GM19239 (cell line): ENCODE measurements around the gene ANKMY1.
"Not testable (repeated sequence)": the region's sequence is repeated elsewhere in the genome, so short reads cannot be mapped to it uniquely, and the experiment has no call there.

ENCODE experiments used
- DNase-seq: peaks from one replicate; pipeline ENCODE4 v3.0.0; 2011; ENCODE audit warnings: low spot score; ENCODE audit not compliant: insufficient read length
- FAIRE-seq: peaks from 2 replicates; lab custom pipeline; 2011; peaks lifted over from hg19 to GRCh38; lab: Jason Lieb, UNC

ANKMY1 gene

DNA sequence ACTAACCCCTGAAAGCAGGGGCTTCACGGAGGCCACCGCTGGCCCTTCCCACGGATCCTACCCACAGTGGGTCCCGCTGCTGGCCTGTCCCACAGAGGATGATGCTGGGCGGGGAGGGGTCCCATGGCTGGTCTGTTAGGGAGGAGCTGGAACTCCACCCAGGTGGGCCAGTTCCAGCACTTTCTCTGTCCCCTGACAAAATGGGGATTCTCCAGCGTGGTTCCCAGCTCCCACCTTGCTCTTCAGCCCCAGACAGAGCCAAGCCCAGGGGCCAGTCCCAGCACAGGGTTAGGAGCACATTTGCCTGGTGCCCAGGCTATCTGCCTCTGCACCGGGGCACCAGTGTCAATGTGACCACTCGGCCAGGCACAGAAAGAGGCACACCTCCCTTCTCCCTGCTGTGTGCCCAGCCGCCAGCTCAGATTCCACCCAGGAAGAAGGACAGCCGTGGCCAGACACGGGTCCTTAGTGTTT is 50.0 kb downstream of the ANKMY1 start:
- FAIRE-seq = no peak
- DNase-seq = no peak

GRCh38 chr2:240507060-240507777 is 50.6 kb downstream of the ANKMY1 start:
- DNase-seq (no peak), FAIRE-seq (no peak)

GRCh38 chr2:240506406-240507059 is 51.3 kb downstream of the ANKMY1 start:
- no peak for FAIRE-seq
- DNase-seq = no peak

GRCh38 chr2:240505910-240506309 is 51.9 kb downstream of the ANKMY1 start:
- no peak for DNase-seq
- no peak for FAIRE-seq

DNA sequence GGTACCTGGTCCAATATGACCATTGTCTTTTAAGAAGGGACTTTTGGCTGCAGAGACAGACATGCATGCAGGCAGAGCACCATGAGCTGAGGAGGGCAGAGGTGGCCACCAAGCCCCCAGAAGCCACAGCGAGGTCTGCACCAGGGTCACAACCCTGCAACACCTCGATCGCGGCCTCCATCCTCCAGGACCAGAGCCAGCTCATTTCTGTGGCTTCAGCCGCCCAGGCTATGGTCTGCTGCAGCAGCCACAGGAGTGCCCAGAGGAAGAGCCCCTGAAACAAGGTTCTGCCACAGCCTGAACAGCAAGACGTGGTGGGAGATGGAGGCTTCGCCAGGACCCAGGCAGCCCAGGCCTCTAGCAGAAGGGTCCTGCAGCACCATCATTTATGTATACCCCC is 53.9 kb downstream of the ANKMY1 start:
- no peak for FAIRE-seq
- DNase-seq = no peak

DNA sequence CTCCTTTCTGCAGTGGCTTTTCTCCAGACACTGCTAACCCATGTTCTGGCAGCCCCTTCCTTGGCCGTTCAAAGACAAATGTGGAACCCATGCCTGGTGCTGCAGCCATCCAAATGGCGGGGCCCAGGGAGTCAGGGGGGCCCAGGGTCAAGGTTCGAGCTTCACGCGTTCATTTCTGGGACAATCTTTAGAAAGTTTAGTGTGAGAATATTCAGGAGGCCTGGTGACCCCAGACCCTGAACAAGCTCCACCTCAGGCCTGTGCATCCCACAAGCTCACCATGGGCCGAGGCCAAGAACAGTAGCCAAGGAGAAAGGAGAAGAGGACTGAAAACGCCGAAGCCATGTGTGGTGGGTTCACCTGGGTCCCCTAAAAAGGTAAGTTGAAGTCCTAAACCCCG is 54.4 kb downstream of the ANKMY1 start:
- no peak for DNase-seq
- no peak for FAIRE-seq

DNA sequence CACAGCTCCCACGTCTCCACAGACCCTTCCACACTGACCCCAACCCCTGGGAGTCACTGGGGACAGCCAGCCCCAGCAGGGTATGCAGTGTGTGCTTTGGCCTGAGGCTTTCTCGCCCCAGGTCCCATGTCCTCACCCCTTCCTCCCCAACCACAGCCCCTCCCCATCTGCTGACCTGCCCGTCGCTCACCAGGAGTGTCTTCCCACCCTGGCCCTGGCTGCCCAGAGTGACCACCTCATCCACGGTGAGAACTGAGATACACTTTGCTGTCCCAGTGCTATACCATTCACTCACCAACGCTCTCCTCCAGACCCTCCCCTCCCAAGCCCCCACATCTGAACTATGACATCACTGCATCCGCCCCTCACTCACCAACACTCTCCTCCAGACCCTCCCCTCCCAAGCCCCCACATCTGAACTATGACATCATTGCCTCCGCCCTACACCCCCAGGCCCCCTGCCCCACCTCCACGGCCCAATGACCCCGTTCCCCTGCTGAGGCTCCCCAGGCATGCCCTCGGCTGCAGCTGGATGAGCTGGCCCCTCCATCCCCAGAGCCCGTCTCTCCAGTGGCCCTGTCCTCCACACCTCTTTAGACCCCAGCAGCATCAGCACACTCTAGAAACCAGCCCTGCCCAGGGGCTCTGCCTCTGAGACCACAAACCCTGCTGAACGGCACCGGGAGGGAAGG is 55.2 kb downstream of the ANKMY1 start:
- FAIRE-seq (no peak), DNase-seq (no peak)

- FAIRE-seq (no peak), DNase-seq (no peak)
These were observed 55.7 kb downstream of the ANKMY1 start for GRCh38 chr2:240502059-240502429.

DNA sequence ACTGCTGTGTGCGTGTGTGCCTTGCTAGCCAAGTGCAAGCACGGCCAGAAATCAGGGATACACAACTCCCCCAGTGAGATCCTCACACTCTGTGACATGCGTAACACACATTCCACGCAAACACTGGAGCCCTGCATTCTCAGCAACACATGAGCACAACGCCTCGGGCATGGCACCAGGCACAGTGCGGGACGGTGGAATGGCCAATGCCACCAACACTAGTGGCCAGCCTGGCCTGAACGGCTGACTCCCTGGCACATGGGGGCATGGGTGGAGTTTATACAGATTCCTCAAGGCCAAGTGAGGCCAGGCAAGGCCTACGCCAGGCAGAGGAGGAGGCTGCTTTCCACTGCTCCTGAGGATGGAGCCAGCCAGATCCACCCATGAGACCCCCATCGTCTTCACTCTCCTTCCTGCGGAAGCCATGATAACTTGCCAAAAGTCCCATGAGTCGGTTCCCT is 56.2 kb downstream of the ANKMY1 start:
- FAIRE-seq (no peak), DNase-seq (no peak)

DNA sequence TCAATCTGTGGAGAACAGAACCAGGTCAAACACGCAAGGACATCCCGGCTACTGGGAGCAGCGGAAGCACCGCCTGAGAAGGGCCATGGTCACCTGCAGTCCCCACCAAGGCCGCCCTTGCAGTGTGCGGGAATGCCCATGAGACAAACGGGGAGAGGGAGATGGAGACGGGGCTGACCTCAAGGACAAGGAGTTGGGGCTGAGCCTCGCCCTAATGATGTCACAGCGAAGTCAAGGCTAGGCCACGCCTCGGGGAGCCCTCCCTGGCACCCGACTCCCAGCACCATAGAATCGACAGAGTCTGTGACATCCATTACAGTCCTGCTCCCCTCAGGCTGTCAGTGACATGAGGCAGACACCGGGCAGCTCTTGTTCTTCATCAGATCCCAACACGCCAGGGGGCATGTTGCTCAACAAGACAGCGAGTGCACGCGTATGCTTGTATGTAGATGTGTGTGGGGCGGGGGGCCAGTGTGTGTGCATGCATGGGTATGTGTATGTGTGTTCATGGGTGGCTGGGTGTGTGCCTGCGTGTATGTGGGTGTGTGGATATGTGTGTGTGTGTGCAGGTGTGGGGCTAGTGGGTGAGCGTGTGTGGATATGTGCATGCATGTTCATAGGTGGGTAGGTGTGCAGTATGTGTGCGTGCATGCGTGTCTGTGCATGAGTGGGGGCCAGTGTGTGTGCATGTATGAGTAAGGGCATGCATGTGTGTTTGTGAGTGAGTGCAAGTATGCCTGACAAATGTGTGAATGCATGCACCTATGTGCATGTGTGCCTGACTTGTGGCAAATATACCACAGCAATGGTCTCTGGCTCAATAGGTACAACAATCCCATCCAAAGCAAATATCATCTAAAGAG is 57.0 kb downstream of the ANKMY1 start:
- no peak for FAIRE-seq
- DNase-seq = no peak

DNA sequence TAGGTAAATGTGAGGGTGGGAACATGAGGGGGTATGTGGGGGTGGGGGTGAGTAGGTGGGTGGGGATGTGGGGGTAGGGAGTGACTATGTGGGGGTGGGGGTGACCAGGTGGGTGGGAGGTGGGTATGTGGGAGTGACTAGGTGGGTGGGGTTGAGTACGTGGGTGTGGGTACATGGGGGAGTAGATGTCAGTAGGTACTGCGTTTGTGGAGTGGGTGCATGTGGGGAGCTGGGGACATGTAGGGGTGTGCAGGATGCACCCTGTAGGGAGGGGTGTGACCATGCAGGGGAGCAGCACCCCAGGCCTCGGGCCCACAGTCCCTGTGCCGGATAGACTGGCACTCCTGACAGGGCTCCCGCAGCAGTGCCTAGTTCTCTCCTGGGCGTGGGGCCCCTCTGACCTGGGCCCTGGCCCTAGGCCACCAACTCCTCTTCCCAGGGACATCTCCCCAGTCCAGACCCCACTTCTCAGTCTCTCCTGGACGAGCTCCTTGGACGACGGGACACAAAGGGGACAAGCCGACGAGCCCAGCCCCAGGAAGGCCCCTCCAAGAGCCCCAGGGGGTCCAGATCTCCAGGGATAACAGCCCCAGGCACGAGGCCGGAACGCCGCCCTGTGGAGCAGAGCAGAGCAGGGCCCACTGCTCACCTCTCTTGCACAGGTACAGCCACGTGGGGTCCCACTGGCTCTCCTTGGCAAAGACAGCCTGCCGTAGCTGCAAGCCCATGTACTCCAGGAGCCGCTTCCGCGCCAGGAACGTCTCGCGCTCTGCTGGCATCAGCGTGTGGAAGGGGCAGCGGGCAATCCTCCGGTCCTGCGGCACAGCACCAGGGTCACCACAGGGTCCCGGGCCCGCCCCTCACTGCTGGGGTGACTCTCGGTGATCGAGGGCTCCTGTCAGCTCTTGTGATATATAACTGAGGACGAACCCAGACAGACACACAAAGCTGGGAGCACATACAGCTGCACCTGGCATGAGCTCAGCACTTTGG is 58.2 kb downstream of the ANKMY1 start:
- FAIRE-seq = no peak

DNA sequence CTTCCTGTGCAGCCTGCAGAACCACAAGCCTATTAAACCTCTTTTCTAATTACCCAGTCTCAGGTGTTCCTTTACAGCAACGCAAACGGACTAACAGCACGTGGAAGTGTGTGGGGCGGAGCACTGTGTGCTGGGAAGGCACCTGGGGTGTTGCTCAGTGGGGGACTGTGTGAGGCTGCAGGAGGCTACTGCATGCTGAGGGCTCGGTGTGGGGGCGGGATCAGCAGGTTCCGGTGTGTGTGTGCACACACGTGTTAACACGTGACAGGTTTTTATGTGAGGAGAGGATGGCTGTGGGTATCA is 58.9 kb downstream of the ANKMY1 start:
- FAIRE-seq (no peak), DNase-seq (no peak)

More for the DNA sequence above, 58.2 kb downstream of the ANKMY1 start:
- DNase-seq = no peak

- no peak for DNase-seq
- FAIRE-seq = no peak
These were observed 59.4 kb downstream of the ANKMY1 start for GRCh38 chr2:240498171-240498957.

GRCh38 chr2:240497082-240497481 is 60.7 kb downstream of the ANKMY1 start:
- DNase-seq = not testable (repeated sequence)

GRCh38 chr2:240494942-240495341 is 62.8 kb downstream of the ANKMY1 start:
- not testable (repeated sequence) for DNase-seq

More at GRCh38 chr2:240497082-240497481, 60.7 kb downstream of the ANKMY1 start:
- FAIRE-seq = not testable (repeated sequence)

DNA sequence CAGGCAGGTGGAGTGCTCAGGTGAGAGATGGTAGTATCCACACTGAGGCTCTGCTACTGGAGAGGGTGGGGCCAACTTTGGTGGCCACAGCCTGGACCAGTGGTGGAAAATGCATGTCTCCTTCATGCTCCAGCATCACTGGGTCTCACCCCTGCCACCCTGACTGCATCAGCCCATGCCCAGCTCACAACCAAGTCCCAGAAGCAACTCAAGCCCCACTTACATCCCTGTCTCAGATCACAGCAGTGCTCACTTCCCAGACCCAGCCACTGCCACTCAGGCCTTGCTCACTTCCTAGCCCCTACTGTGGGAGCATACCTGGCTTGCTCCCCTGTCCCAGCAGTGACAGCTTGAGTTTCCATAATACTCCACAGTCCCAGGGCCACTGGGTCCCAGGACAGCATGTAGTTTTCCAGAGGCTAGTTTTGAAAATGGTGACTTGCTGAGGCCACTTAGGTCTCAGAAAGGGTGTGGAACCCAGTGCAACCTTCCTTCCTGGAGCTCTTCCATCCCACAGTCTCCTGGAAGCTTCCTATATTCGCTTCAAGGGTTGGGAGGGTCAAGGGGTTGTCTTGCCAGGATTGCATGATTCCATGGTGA is 63.5 kb downstream of the ANKMY1 start:
- DNase-seq = no peak
- no peak for FAIRE-seq

More at GRCh38 chr2:240494942-240495341, 62.8 kb downstream of the ANKMY1 start:
- FAIRE-seq = not testable (repeated sequence)

- FAIRE-seq (no peak), DNase-seq (no peak)
These were observed 66.3 kb downstream of the ANKMY1 start for GRCh38 chr2:240491483-240491882.

DNA sequence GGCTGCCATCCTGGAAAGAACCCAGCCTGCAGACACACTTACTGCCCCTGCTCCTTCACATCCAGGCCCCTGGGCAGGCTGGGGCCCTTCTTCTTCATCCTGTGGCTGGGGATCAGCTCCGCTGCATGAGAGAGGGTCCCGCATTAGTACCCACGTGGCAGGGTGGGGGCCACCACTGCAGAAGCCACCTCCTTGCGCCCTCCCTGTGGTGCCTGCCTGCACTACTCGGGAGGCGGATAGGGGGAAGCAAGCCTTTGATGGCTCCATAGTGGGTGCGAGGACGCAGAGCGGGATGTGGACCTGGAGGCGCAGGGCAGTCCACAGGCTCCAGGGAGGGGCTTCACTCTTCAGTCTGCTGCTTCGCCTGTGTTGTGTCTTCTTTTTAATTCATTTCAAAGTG is 75.6 kb downstream of the ANKMY1 start:
- FAIRE-seq (no peak), DNase-seq (no peak)
